Activated CD4-positive, alpha-beta memory T cell treated with anti-CD3 and anti-CD28 coated beads, Interleukin-2, amount 10 ng/mL, durations not matched to agents 7 days and 5 days (primary cell): ENCODE results near the gene AVP. TPM values are rescaled to one million over a fixed set of nuclear protein-coding genes. Genes with fewer than 3 reads are reported as not detected.
A peak's percentile ranks its signal among the peaks of the same experiment; 100 is the strongest.

ENCODE experiments used
- CTCF ChIA-PET: fragments of 350-600 bp; sonication (Branson Sonifier 250); formaldehyde crosslinking; loops from one replicate; lab custom pipeline; 2021; ENCODE audit warnings: antibody characterized with exemption, inconsistent platforms; lab: Charles Lee
- POLR2A ChIA-PET: fragments of 350-600 bp; sonication (Branson Sonifier 250); formaldehyde crosslinking; loops from one replicate; lab custom pipeline; 2021; ENCODE audit warnings: antibody characterized with exemption; lab: Charles Lee
- DNase-seq: peaks from one replicate; pipeline ENCODE4 v3.0.0-alpha.2; 2020
- H3K27ac Mint-ChIP-seq: one replicate; pipeline ENCODE4 v1.8.0; 2021; ENCODE audit warnings: mild to moderate bottlenecking, mixed read lengths
- H3K27me3 Mint-ChIP-seq: one replicate; pipeline ENCODE4 v1.8.0; 2021; ENCODE audit warnings: mixed read lengths
- H3K36me3 Mint-ChIP-seq: one replicate; pipeline ENCODE4 v1.8.0; 2021; ENCODE audit warnings: low read depth, mixed read lengths
- H3K4me1 Mint-ChIP-seq: one replicate; pipeline ENCODE4 v1.8.0; 2021; ENCODE audit warnings: mixed read lengths
- H3K4me3 Mint-ChIP-seq: one replicate; pipeline ENCODE4 v1.8.0; 2021; ENCODE audit warnings: mild to moderate bottlenecking, mixed read lengths
- H3K9me3 Mint-ChIP-seq: one replicate; pipeline ENCODE4 v1.8.0; 2021; ENCODE audit warnings: mixed read lengths
- total RNA-seq, 2 experiments: library from RNA; stranded (reverse); gene quantifications; one replicate each; pipeline ENCODE4 v1.2.3, GENCODE V29; 2021

Gene AVP
- total RNA-seq, 2 experiments from 2014 or later, result not detected

GRCh38 chr20:3040086-3040485 lies 44.4 kb downstream of the AVP start:
- Mint-ChIP-seq H3K4me1 (peaks cover 23% of the 10 kb centered on the region), H3K27me3 (no peaks in the 10 kb centered on the region), H3K27ac (peak overlapping the region; percentile 51), H3K36me3 (peaks cover 40% of the 10 kb centered on the region), H3K9me3 (no peaks in the 10 kb centered on the region), H3K4me3 (no peak overlapping the region)
- POLR2A ChIA-PET, result no interaction called here
- DNase-seq, result no peak
- CTCF ChIA-PET, result interaction anchor here (1.1 kb wide), 1 partner anchor 276 kb away, joined by 4 read pairs; no protein-coding TSS in a partner anchor

- peaks cover 45% of the 10 kb centered on the region for H3K36me3 Mint-ChIP-seq
Observed at GRCh38 chr20:3039426-3039825, 45.1 kb downstream of the AVP start.

GRCh38 chr20:3038454-3038853 lies 46.1 kb downstream of the AVP start:
- H3K4me1 Mint-ChIP-seq, result peaks cover 21% of the 10 kb centered on the region
- no peak for DNase-seq
- no peak overlapping the region for H3K4me3 Mint-ChIP-seq
- peaks cover 50% of the 10 kb centered on the region for H3K36me3 Mint-ChIP-seq
- POLR2A ChIA-PET, result no interaction called here
- H3K9me3 Mint-ChIP-seq, result no peaks in the 10 kb centered on the region
- no peaks in the 10 kb centered on the region for H3K27me3 Mint-ChIP-seq
- CTCF ChIA-PET, result no interaction called here
- peak overlapping the region; percentile 11 for H3K27ac Mint-ChIP-seq

More at GRCh38 chr20:3039426-3039825, 45.1 kb downstream of the AVP start:
- Mint-ChIP-seq H3K27ac (peak overlapping the region; percentile 36), H3K4me3 (no peak overlapping the region), H3K4me1 (peaks cover 21% of the 10 kb centered on the region), H3K27me3 (no peaks in the 10 kb centered on the region), H3K9me3 (no peaks in the 10 kb centered on the region)
- POLR2A ChIA-PET, result interaction anchor here (0.9 kb wide), 1 partner anchor 169 kb away, joined by 3 read pairs; no protein-coding TSS in a partner anchor
- DNase-seq, result no peak
- CTCF ChIA-PET, result interaction anchor here (0.6 to 1.1 kb wide), 2 partner anchors 266 to 277 kb away, joined by 4 to 5 read pairs; no protein-coding TSS in a partner anchor

GRCh38 chr20:3037654-3038053 lies 46.9 kb downstream of the AVP start:
- no peaks in the 10 kb centered on the region for H3K9me3 Mint-ChIP-seq
- H3K4me1 Mint-ChIP-seq, result peaks cover 21% of the 10 kb centered on the region
- H3K27ac Mint-ChIP-seq, result no peak overlapping the region
- H3K27me3 Mint-ChIP-seq, result no peaks in the 10 kb centered on the region
- CTCF ChIA-PET, result no interaction called here
- H3K36me3 Mint-ChIP-seq, result peaks cover 50% of the 10 kb centered on the region
- no peak for DNase-seq
- H3K4me3 Mint-ChIP-seq, result no peak overlapping the region
- POLR2A ChIA-PET, result no interaction called here

GRCh38 chr20:3032624-3033023 lies 51.9 kb downstream of the AVP start:
- no peaks in the 10 kb centered on the region for H3K27me3 Mint-ChIP-seq
- no peak overlapping the region for H3K27ac Mint-ChIP-seq
- ChIA-PET POLR2A (no interaction called here), CTCF (no interaction called here)
- peaks cover 7% of the 10 kb centered on the region for H3K4me1 Mint-ChIP-seq
- DNase-seq, result no peak
- no peaks in the 10 kb centered on the region for H3K9me3 Mint-ChIP-seq
- no peak overlapping the region for H3K4me3 Mint-ChIP-seq
- peaks cover 45% of the 10 kb centered on the region for H3K36me3 Mint-ChIP-seq

Other genes with a start within 250 kb of the AVP start
- gene PCED1A, start 244.1 kb downstream of the AVP start, total RNA-seq, result 10 to 100 TPM; 25.0 to 25.7 TPM
- 10 to 100 TPM; 49.7 to 53.0 TPM for gene VPS16, start 244.0 kb downstream of the AVP start, total RNA-seq
- gene PTPRA, start 211.2 kb downstream of the AVP start, total RNA-seq, result 10 to 100 TPM; 66.9 to 71.5 TPM
- gene GNRH2, start 41.1 kb downstream of the AVP start, total RNA-seq, result 1 to 10 TPM; 2.3 to 3.0 TPM
- 10 to 100 TPM; 33.7 to 35.3 TPM for gene MRPS26, start 38.7 kb downstream of the AVP start, total RNA-seq
- not detected for gene OXT, start 13.1 kb downstream of the AVP start, total RNA-seq
- 10 to 100 TPM; 20.1 to 20.8 TPM for gene FASTKD5, start 75.1 kb upstream of the AVP start, total RNA-seq
- gene UBOX5, start 75.1 kb upstream of the AVP start, total RNA-seq, result 10 to 100 TPM in 1 of 2 experiments, 1 to 10 TPM in 1; 8.4 to 10.7 TPM
- gene LZTS3, start 88.8 kb upstream of the AVP start, total RNA-seq, result 1 to 10 TPM in 1 of 2 experiments, under 1 TPM in 1; 0.90 to 1.0 TPM
- 10 to 100 TPM; 66.6 to 68.3 TPM for gene DDRGK1, start 120.0 kb upstream of the AVP start, total RNA-seq
- 10 to 100 TPM; 42.3 to 49.2 TPM for gene ITPA, start 124.8 kb upstream of the AVP start, total RNA-seq
- 1 to 10 TPM; 1.6 to 1.8 TPM for gene SLC4A11, start 154.5 kb upstream of the AVP start, total RNA-seq